ENCODE measurements around the gene CMTM4.
A peak's percentile ranks its signal among the peaks of the same experiment; 100 is the strongest.
"Not testable (repeated sequence)": the region's sequence is repeated elsewhere in the genome, so short reads cannot be mapped to it uniquely, and the experiment has no call there.

The CMTM4 gene

GRCh38 chr16:66647866-66648265 lies 48.7 kb downstream of the CMTM4 start:
- no peak for DNase-seq (ENCODE audit: low read depth, low spot score)

- no peak for DNase-seq (ENCODE audit: low read depth, low spot score)
These were observed 55.2 kb downstream of the CMTM4 start for GRCh38 chr16:66641387-66641786.

- DNase-seq (ENCODE audit: low read depth, low spot score), result no peak
These were observed 55.7 kb downstream of the CMTM4 start for GRCh38 chr16:66640724-66641314.

- DNase-seq (ENCODE audit: low read depth, low spot score), result no peak
These were observed 57.3 kb downstream of the CMTM4 start for GRCh38 chr16:66639091-66639885.

GRCh38 chr16:66637806-66638205 lies 58.7 kb downstream of the CMTM4 start:
- DNase-seq (ENCODE audit: low read depth, low spot score), result no peak

GRCh38 chr16:66636199-66636598 lies 60.3 kb downstream of the CMTM4 start:
- DNase-seq (ENCODE audit: low read depth, low spot score), result no peak

GRCh38 chr16:66635406-66635805 lies 61.1 kb downstream of the CMTM4 start:
- no peak for DNase-seq (ENCODE audit: low read depth, low spot score)

GRCh38 chr16:66634527-66635196 lies 61.9 kb downstream of the CMTM4 start:
- DNase-seq (ENCODE audit: low read depth, low spot score), result no peak

- not testable (repeated sequence) for DNase-seq (ENCODE audit: low read depth, low spot score)
These were observed 65.0 kb downstream of the CMTM4 start for GRCh38 chr16:66631558-66631957.

- not testable (repeated sequence) for DNase-seq (ENCODE audit: low read depth, low spot score)
These were observed 65.8 kb downstream of the CMTM4 start for GRCh38 chr16:66630561-66631260.

GRCh38 chr16:66629856-66630255 lies 66.7 kb downstream of the CMTM4 start:
- no peak for DNase-seq (ENCODE audit: low read depth, low spot score)

GRCh38 chr16:66627611-66628378 lies 68.7 kb downstream of the CMTM4 start:
- not testable (repeated sequence) for DNase-seq (ENCODE audit: low read depth, low spot score)

- no peak for DNase-seq (ENCODE audit: low read depth, low spot score)
These were observed 72.8 kb downstream of the CMTM4 start for GRCh38 chr16:66623755-66624154.

- DNase-seq (ENCODE audit: low read depth, low spot score), result no peak
These were observed 73.7 kb downstream of the CMTM4 start for GRCh38 chr16:66622863-66623262.

GRCh38 chr16:66621973-66622372 lies 74.6 kb downstream of the CMTM4 start:
- DNase-seq (ENCODE audit: low read depth, low spot score), result no peak

- DNase-seq (ENCODE audit: low read depth, low spot score), result no peak
These were observed 76.1 kb downstream of the CMTM4 start for GRCh38 chr16:66620429-66620795.

GRCh38 chr16:66619534-66620428 lies 76.8 kb downstream of the CMTM4 start:
- no peak for DNase-seq (ENCODE audit: low read depth, low spot score)

- peak; percentile 59 for DNase-seq (ENCODE audit: low read depth, low spot score)
These were observed 77.8 kb downstream of the CMTM4 start for GRCh38 chr16:66618588-66619375.

- DNase-seq (ENCODE audit: low read depth, low spot score), result no peak
These were observed 78.8 kb downstream of the CMTM4 start for GRCh38 chr16:66617728-66618127.

GRCh38 chr16:66617010-66617434 lies 79.5 kb downstream of the CMTM4 start:
- DNase-seq (ENCODE audit: low read depth, low spot score), result no peak
